ENCODE results near the gene C10orf90. TPM values are rescaled to one million over a fixed set of nuclear protein-coding genes. Genes with fewer than 3 reads are reported as not detected.

The C10orf90 gene
- total RNA-seq, 1 experiment from 2014 or later: 0.18 TPM

GRCh38 chr10:126637501-126637900, 33.0 kb downstream of the C10orf90 start:
- no peaks in the 10 kb centered on the region for H3K27me3 ChIP-seq (ENCODE audit: low read length)
- CTCF ChIA-PET: no interaction called here
- ATAC-seq (no peak), DNase-seq (no peak)
- no peak overlapping the region for H3K4me2 ChIP-seq (ENCODE audit: low read length)
- no peak overlapping the region for H3K27ac ChIP-seq (ENCODE audit: low read length)
- H3K79me2 ChIP-seq (ENCODE audit: low read length): no peaks in the 10 kb centered on the region
- no peak overlapping the region for H3K9ac ChIP-seq (ENCODE audit: low read length)
- H2AFZ ChIP-seq (ENCODE audit: low read length): no peak overlapping the region
- no peaks in the 10 kb centered on the region for H3K9me3 ChIP-seq (ENCODE audit: low read length)
- no TSS peak for BruUV-seq (replicated peaks)
- intact Hi-C loops (cut with micrococcal nuclease): no loop called here
- H3K9me2 ChIP-seq (replicated peaks; ENCODE audit: low read length): no peaks in the 10 kb centered on the region
- peaks cover 31% of the 10 kb centered on the region for H3K4me1 ChIP-seq (ENCODE audit: insufficient read depth, low read length)
- no peaks in the 10 kb centered on the region for H3K36me3 ChIP-seq (ENCODE audit: low read depth, low read length)
- H3F3A ChIP-seq (ENCODE audit: low read length, unreplicated experiment): no peaks in the 10 kb centered on the region
- H3K4me3 ChIP-seq (ENCODE audit: low read length): no peak overlapping the region
- H4K20me1 ChIP-seq (ENCODE audit: low read length): no peaks in the 10 kb centered on the region
- no peak for TF ChIP-seq EZH2 (IDR thresholded peaks at IDR 0.05; ENCODE audit: low read length, unreplicated experiment)
- no peak for TF ChIP-seq CTCF (conservative IDR thresholded peaks at IDR 0.05; ENCODE audit: low read depth, low read length)
- no peak for TF ChIP-seq EZH2phosphoT487 (IDR thresholded peaks at IDR 0.05; ENCODE audit: borderline replicate concordance, low read length)
- POLR2A ChIA-PET (ENCODE audit: unreplicated experiment): no interaction called here

GRCh38 chr10:126634911-126635310, 35.6 kb downstream of the C10orf90 start:
- ChIA-PET CTCF (interaction anchor here (0.7 kb wide), 1 partner anchor 65 kb away, joined by 3 read pairs; no protein-coding TSS in a partner anchor), POLR2A (ENCODE audit: unreplicated experiment) (no interaction called here)
- H3K9me2 ChIP-seq (replicated peaks; ENCODE audit: low read length): no peaks in the 10 kb centered on the region
- peak overlapping the region; percentile 69 for H3K9ac ChIP-seq (ENCODE audit: low read length)
- DNase-seq (peak; percentile 94), ATAC-seq (peak; percentile 89)
- H3K9me3 ChIP-seq (ENCODE audit: low read length): no peaks in the 10 kb centered on the region
- H3K4me1 ChIP-seq (ENCODE audit: insufficient read depth, low read length): peaks cover 23% of the 10 kb centered on the region
- peak overlapping the region; percentile 99 for H3K27ac ChIP-seq (ENCODE audit: low read length)
- H4K20me1 ChIP-seq (ENCODE audit: low read length): no peaks in the 10 kb centered on the region
- no peaks in the 10 kb centered on the region for H3K79me2 ChIP-seq (ENCODE audit: low read length)
- H3F3A ChIP-seq (ENCODE audit: low read length, unreplicated experiment): no peaks in the 10 kb centered on the region
- H3K27me3 ChIP-seq (ENCODE audit: low read length): no peaks in the 10 kb centered on the region
- H3K4me3 ChIP-seq (ENCODE audit: low read length): peak overlapping the region; percentile 33; the same call in 1 of the 2 replicates
- H2AFZ ChIP-seq (ENCODE audit: low read length): no peak overlapping the region
- peak overlapping the region; percentile 74 for H3K4me2 ChIP-seq (ENCODE audit: low read length)
- BruUV-seq (replicated peaks): no TSS peak
- intact Hi-C loops (cut with micrococcal nuclease): loop anchor here (1.0 to 2.0 kb wide), 2 partner anchors 114 kb away; no protein-coding TSS in a partner anchor
- no peaks in the 10 kb centered on the region for H3K36me3 ChIP-seq (ENCODE audit: low read depth, low read length)
- no peak for TF ChIP-seq EZH2 (IDR thresholded peaks at IDR 0.05; ENCODE audit: low read length, unreplicated experiment)
- TF ChIP-seq EZH2phosphoT487 (IDR thresholded peaks at IDR 0.05; ENCODE audit: borderline replicate concordance, low read length): no peak
- TF ChIP-seq CTCF (conservative IDR thresholded peaks at IDR 0.05; ENCODE audit: low read depth, low read length): no peak

- Histone ChIP-seq H3K4me3 (ENCODE audit: low read length) (peak overlapping the region; percentile 33; the same call in 1 of the 2 replicates), H3K9ac (ENCODE audit: low read length) (peak overlapping the region; percentile 69), H3K4me1 (ENCODE audit: insufficient read depth, low read length) (peaks cover 23% of the 10 kb centered on the region), H3K9me3 (ENCODE audit: low read length) (no peaks in the 10 kb centered on the region), H3K79me2 (ENCODE audit: low read length) (no peaks in the 10 kb centered on the region), H2AFZ (ENCODE audit: low read length) (no peak overlapping the region), H3K36me3 (ENCODE audit: low read depth, low read length) (no peaks in the 10 kb centered on the region), H3F3A (ENCODE audit: low read length, unreplicated experiment) (no peaks in the 10 kb centered on the region), H3K27me3 (ENCODE audit: low read length) (no peaks in the 10 kb centered on the region), H3K9me2 (replicated peaks; ENCODE audit: low read length) (no peaks in the 10 kb centered on the region), H3K4me2 (ENCODE audit: low read length) (peak overlapping the region; percentile 74), H3K27ac (ENCODE audit: low read length) (peak overlapping the region; percentile 99), H4K20me1 (ENCODE audit: low read length) (no peaks in the 10 kb centered on the region)
- POLR2A ChIA-PET (ENCODE audit: unreplicated experiment): no interaction called here
- peak; percentile 64 for DNase-seq
- TF ChIP-seq EZH2 (IDR thresholded peaks at IDR 0.05; ENCODE audit: low read length, unreplicated experiment): no peak
- no peak for TF ChIP-seq EZH2phosphoT487 (IDR thresholded peaks at IDR 0.05; ENCODE audit: borderline replicate concordance, low read length)
- intact Hi-C loops (cut with micrococcal nuclease): loop anchor here (1.0 to 2.0 kb wide), 2 partner anchors 113 to 114 kb away; no protein-coding TSS in a partner anchor
- ATAC-seq: peak; percentile 82
- no TSS peak for BruUV-seq (replicated peaks)
- CTCF ChIA-PET: no interaction called here
Observed at GRCh38 chr10:126634347-126634746, 36.1 kb downstream of the C10orf90 start.
